Neural cell (in vitro differentiated cells): ENCODE results near the gene CUX1. TPM values are rescaled to one million over a fixed set of nuclear protein-coding genes. Genes with fewer than 3 reads are reported as not detected.

ENCODE experiments used
- H2AFZ ChIP-seq: fragments of 200-600, 300-800 bp; sonication (generic), shearing (Covaris generic); 2 replicates; pipeline ENCODE4 v1.6.0; 2014; ENCODE audit warnings: low read depth, mild to moderate bottlenecking, antibody characterized with exemption, low read length, moderate library complexity
- H3F3A ChIP-seq: fragments of 200-600 bp; shearing (Covaris generic); 2 replicates; pipeline ENCODE4 v1.6.1; 2016; ENCODE audit warnings: mild to moderate bottlenecking, moderate library complexity, mixed read lengths, antibody characterized with exemption, low read length; ENCODE audit not compliant: insufficient read depth, poor library complexity, severe bottlenecking
- H3K27ac ChIP-seq: fragments of 200-600, 300-800 bp; sonication (generic), shearing (Covaris generic); 2 replicates; pipeline ENCODE4 v1.5.1; 2014; ENCODE audit warnings: mild to moderate bottlenecking, low read length, moderate library complexity
- H3K27me3 ChIP-seq: fragments of 300-800, 200-600 bp; sonication (generic), shearing (Covaris generic); 2 replicates; pipeline ENCODE4 v1.6.0; 2014; ENCODE audit warnings: mild to moderate bottlenecking, low read depth, low read length, moderate library complexity; ENCODE audit not compliant: insufficient read depth
- H3K36me3 ChIP-seq: fragments of 300-800, 200-600 bp; sonication (generic), shearing (Covaris generic); 2 replicates; pipeline ENCODE4 v1.5.1; 2014; ENCODE audit warnings: mild to moderate bottlenecking, antibody characterized with exemption, low read length, moderate library complexity; ENCODE audit not compliant: insufficient read depth
- H3K4me2 ChIP-seq: fragments of 300-800, 200-600 bp; sonication (generic), shearing (Covaris generic); 2 replicates; pipeline ENCODE4 v1.6.0; 2014; ENCODE audit warnings: mild to moderate bottlenecking, low read length
- H3K4me3 ChIP-seq: fragments of 300-800, 200-600 bp; sonication (generic), shearing (Covaris generic); 2 replicates; pipeline ENCODE4 v1.5.1; 2014; ENCODE audit warnings: mild to moderate bottlenecking, low read length, moderate library complexity
- H3K79me2 ChIP-seq: fragments of 200-600 bp; shearing (Covaris generic); replicated peaks from 2 replicates; pipeline ENCODE4 v1.6.0; 2014; ENCODE audit warnings: mild to moderate bottlenecking, low read length, moderate library complexity; ENCODE audit not compliant: insufficient read depth
- H3K9ac ChIP-seq: fragments of 300-800, 200-600 bp; sonication (generic), shearing (Covaris generic); 2 replicates; pipeline ENCODE4 v1.6.1; 2016; ENCODE audit warnings: mild to moderate bottlenecking, low read length, mixed read lengths
- H3K9me2 ChIP-seq: fragments of 200-600 bp; shearing (Covaris generic); 2 replicates; pipeline ENCODE4 v1.6.1; 2016; ENCODE audit warnings: mild to moderate bottlenecking, low read length, mixed read lengths; ENCODE audit not compliant: insufficient read depth
- H3K9me3 ChIP-seq: fragments of 200-600, 300-800 bp; sonication (generic), shearing (Covaris generic); 2 replicates; pipeline ENCODE4 v1.6.1; 2016; ENCODE audit warnings: mild to moderate bottlenecking, mixed run types, low read length, moderate library complexity, mixed read lengths
- H4K20me1 ChIP-seq: fragments of 200-600 bp; shearing (Covaris generic); 2 replicates; pipeline ENCODE4 v1.6.1; 2016; ENCODE audit warnings: mild to moderate bottlenecking, mixed run types; ENCODE audit not compliant: insufficient read depth
- EP300 ChIP-seq: fragments of 450-650 bp; conservative IDR thresholded peaks from 2 replicates; pipeline ENCODE4 v1.6.1; 2014; ENCODE audit warnings: antibody characterized with exemption, mild to moderate bottlenecking, moderate library complexity; ENCODE audit not compliant: poor library complexity, severe bottlenecking
- EZH2 ChIP-seq: fragments of 200-600, 300-800 bp; shearing (Covaris generic), sonication (generic); IDR thresholded peaks from 2 replicates; pipeline ENCODE4 v1.6.1; 2014; ENCODE audit warnings: antibody characterized with exemption, low read length, borderline replicate concordance, mild to moderate bottlenecking; ENCODE audit not compliant: insufficient read depth, poor library complexity, severe bottlenecking
- MXI1 ChIP-seq: fragments of 450-650 bp; conservative IDR thresholded peaks from 2 replicates; pipeline ENCODE4 v1.6.1; 2014; ENCODE audit warnings: antibody characterized with exemption, mild to moderate bottlenecking; ENCODE audit not compliant: poor library complexity, severe bottlenecking
- POLR2AphosphoS5 ChIP-seq: IDR thresholded peaks from 2 replicates; pipeline ENCODE4 v1.6.1; 2012
- RAD21 ChIP-seq: fragments of 450-650 bp; conservative IDR thresholded peaks from 2 replicates; pipeline ENCODE4 v1.6.1; 2014; ENCODE audit warnings: antibody characterized with exemption, mild to moderate bottlenecking, moderate library complexity
- REST ChIP-seq: IDR thresholded peaks from 2 replicates; pipeline ENCODE4 v1.6.1; 2012; ENCODE audit warnings: borderline replicate concordance
- SMC3 ChIP-seq: fragments of 450-650 bp; conservative IDR thresholded peaks from 2 replicates; pipeline ENCODE4 v1.6.1; 2014; ENCODE audit warnings: antibody characterized with exemption, mild to moderate bottlenecking, moderate library complexity; ENCODE audit not compliant: poor library complexity
- TAF1 ChIP-seq: IDR thresholded peaks from 2 replicates; pipeline ENCODE4 v1.6.1; 2012; ENCODE audit warnings: low read depth
- polyA plus RNA-seq: library from polyadenylated mRNA; depleted of rRNA; stranded (reverse); fragments of >200 nt; gene quantifications from 2 replicates; pipeline ENCODE4 v1.2.3, GENCODE V29; 2014
- TF ChIP-seq, protein P1 (sequence below): fragments of 450-650 bp; IDR thresholded peaks from 2 replicates; pipeline ENCODE4 v1.5.1; 2014; ENCODE audit warnings: antibody characterized with exemption, mild to moderate bottlenecking, moderate library complexity; ENCODE audit not compliant: poor library complexity, severe bottlenecking

The CUX1 gene
- polyA plus RNA-seq, 1 donor from 2014 or later, result 26.6 TPM

GRCh38 chr7:102005933-102006480, 188.6 kb downstream of the CUX1 start:
- H3K4me2 ChIP-seq, result no peak overlapping the region
- H3K27ac ChIP-seq, result no peak overlapping the region
- TF ChIP-seq EZH2 (no peak), REST (no peak), EP300 (no peak), MXI1 (no peak), TAF1 (no peak), SMC3 (no peak), POLR2AphosphoS5 (no peak), RAD21 (no peak)
- TF ChIP-seq, protein P1, sequence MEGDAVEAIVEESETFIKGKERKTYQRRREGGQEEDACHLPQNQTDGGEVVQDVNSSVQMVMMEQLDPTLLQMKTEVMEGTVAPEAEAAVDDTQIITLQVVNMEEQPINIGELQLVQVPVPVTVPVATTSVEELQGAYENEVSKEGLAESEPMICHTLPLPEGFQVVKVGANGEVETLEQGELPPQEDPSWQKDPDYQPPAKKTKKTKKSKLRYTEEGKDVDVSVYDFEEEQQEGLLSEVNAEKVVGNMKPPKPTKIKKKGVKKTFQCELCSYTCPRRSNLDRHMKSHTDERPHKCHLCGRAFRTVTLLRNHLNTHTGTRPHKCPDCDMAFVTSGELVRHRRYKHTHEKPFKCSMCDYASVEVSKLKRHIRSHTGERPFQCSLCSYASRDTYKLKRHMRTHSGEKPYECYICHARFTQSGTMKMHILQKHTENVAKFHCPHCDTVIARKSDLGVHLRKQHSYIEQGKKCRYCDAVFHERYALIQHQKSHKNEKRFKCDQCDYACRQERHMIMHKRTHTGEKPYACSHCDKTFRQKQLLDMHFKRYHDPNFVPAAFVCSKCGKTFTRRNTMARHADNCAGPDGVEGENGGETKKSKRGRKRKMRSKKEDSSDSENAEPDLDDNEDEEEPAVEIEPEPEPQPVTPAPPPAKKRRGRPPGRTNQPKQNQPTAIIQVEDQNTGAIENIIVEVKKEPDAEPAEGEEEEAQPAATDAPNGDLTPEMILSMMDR, result no peak
- no peaks in the 10 kb centered on the region for H3K27me3 ChIP-seq
- no peaks in the 10 kb centered on the region for H3F3A ChIP-seq
- H3K9me3 ChIP-seq, result no peaks in the 10 kb centered on the region
- no peak overlapping the region for H2AFZ ChIP-seq
- no peak overlapping the region for H3K9ac ChIP-seq
- H3K79me2 ChIP-seq, result no peaks in the 10 kb centered on the region
- no peaks in the 10 kb centered on the region for H3K36me3 ChIP-seq
- no peaks in the 10 kb centered on the region for H4K20me1 ChIP-seq
- no peak overlapping the region for H3K4me3 ChIP-seq
- H3K9me2 ChIP-seq, result no peaks in the 10 kb centered on the region

- H3K9me3 ChIP-seq, result no peaks in the 10 kb centered on the region
Measured at GRCh38 chr7:102006695-102007094, 189.3 kb downstream of the CUX1 start.

More at GRCh38 chr7:102006695-102007094, 189.3 kb downstream of the CUX1 start:
- Histone ChIP-seq H4K20me1 (no peaks in the 10 kb centered on the region), H3K4me2 (no peak overlapping the region), H3K79me2 (no peaks in the 10 kb centered on the region), H3K27ac (no peak overlapping the region), H3K9me2 (no peaks in the 10 kb centered on the region), H3K4me3 (no peak overlapping the region), H3F3A (no peaks in the 10 kb centered on the region), H3K36me3 (no peaks in the 10 kb centered on the region), H3K27me3 (no peaks in the 10 kb centered on the region), H3K9ac (no peak overlapping the region), H2AFZ (no peak overlapping the region)
- no peak for TF ChIP-seq POLR2AphosphoS5
- TF ChIP-seq TAF1, result no peak
- no peak for TF ChIP-seq EP300
- no peak for TF ChIP-seq RAD21
- TF ChIP-seq EZH2, result no peak
- TF ChIP-seq, protein P1, result no peak
- TF ChIP-seq MXI1, result no peak
- TF ChIP-seq REST, result no peak
- no peak for TF ChIP-seq SMC3
